ENCODE data around the gene ACLY. TPM values are rescaled to one million over a fixed set of nuclear protein-coding genes. Genes with fewer than 3 reads are reported as not detected.

Gene ACLY
- total RNA-seq (2014; rRNA removed; shearing (Covaris generic)) = 212 and 231 TPM in 2 replicates

DNA sequence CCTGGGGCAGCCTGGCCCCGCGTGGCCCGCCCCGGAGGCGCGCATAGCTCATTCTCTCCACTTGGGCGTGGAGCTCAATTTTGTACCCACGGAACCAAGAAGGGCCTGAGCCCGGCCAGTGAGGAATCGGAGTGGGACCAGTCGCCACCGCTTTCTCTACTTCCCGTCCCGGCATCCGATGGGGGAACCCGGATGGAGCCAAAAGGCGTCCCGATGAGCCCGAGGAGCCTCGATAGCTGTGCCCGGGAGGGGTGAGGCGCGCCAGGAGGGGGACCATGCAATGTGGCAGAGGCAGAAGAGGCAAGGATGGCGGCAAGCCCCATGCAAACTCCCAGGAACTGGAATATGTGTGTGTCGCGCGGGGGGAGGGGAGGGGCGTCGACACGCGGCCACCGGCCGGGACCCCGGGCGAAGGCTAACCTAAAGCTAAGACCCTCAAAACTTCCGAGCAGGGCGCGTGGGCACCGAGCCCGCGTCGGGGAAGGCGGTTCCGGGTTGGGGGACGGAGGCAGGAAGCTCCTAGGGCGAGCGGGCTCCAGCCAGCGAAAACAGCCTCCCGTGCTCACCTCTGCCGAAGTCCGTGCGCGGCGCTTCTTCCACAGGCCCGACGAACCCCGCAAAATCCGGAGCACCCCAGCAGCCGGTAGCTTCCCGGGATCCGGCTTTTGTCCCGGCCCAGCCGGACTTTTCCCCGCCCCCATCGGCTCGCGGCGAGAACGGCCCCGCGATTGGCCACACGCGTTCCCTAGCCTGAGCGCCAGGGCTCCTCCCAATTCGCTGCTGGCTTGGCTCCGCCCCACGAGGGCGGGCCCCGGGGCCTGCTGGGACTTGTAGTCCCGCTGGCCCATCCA lies at the start of gene ACLY:
TSS of gene ACLY (minus strand) at position 638 of the 851 bp plus-strand sequence. CDS start 5,078 bp downstream, outside the sequence.
- peak; percentile 95 for DNase-seq (ENCODE audit: low spot score)

DNA sequence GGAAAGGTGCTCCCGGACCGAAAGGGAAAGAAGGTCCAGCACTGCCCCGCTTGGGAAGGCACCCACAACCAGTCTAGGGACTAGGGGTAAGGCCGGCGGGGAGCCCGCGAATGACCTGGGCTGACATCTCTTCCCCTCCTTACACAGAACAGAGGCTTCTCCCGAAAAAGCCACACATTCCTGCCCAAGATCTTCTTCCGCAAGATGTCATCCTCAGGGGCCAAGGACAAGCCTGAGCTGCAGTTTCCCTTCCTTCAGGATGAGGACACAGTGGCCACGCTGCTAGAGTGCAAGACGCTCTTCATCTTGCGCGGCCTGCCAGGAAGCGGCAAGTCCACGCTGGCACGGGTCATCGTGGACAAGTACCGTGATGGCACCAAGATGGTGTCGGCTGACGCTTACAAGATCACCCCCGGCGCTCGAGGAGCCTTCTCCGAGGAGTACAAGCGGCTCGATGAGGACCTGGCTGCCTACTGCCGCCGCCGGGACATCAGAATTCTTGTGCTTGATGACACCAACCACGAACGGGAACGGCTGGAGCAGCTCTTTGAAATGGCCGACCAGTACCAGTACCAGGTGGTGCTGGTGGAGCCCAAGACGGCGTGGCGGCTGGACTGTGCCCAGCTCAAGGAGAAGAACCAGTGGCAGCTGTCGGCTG lies 49.3 kb upstream of the ACLY start:
- no peak for DNase-seq (ENCODE audit: low spot score)

- no peak for DNase-seq (ENCODE audit: low spot score)
These were observed 48.6 kb upstream of the ACLY start for GRCh38 chr17:41967141-41967920.

DNA sequence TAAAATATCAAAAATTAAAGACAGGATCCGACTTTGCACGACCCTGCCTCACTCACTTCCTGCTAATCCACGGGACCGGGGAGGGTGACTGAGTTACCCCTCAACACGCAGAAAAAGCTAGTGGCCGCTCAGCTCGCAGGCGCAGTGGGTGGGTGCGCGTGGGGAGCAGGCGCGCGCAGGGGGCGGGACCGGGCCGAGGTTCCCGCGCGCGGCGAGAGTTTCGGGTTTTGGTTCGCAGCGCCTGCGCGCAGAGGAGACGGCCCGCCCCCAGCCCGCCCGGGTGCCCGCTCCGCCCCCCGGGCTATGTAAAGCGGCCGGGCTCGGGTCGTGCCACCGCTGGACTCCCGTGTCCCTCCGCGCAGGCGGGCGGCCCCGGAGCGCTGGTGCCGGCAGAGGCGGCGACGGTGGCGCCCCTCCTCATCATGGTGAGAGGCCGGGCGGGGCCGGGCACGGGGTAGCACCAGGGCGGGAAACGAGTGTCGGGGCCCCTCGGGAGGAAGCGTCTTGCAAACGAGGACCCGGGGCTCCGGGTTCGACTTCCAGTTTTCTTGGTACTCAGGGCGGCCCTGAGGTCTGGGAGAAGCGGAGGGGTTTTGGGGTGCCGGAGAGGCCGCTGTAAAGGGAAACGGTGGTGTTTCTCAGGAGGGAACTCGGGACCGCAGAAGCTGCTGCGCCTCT lies 47.9 kb upstream of the ACLY start, which contains the start of gene CNP:
TSS of gene CNP (plus strand) at position 333 of the 678 bp plus-strand sequence. CDS start at position 423, 90 bp downstream.
- peak; percentile 78 for DNase-seq (ENCODE audit: low spot score)

DNA sequence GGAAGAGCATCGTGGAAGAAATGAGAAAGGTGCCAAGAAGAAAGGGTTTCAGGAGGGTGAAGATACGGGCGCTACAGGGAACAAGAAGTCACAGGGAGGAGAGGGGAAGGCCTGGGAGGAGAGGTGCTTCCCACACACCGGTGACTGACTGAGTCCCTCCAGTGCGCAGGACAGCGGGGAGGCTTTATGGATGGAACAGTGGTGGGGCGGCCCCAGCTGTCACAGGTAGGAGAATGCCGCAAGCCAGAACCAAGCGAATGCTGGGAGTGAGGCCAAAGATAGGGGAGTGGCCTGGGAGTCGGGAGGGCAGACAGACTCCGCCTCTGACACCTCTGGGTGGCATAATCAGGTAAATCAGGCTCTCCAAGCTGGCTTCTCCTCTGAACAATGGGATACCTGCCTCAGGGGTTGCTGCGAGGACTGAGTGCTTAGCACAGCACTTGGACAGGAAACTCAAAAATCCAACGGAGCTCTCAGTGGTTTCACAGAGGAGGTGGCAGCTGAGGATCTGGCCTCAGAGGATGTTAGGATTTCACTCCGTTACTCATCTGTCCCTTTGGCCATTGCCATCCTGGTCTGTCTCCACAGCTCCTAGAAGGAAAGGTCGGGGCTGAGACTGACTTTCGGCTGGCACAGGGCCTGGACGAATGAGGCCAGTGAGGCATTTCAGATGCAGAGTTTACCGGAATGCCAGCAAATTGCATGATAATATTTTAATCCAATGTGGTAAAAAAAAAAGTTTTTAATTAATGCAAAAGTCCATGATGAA lies 47.1 kb upstream of the ACLY start:
- DNase-seq (ENCODE audit: low spot score) = peak; percentile 55

- DNase-seq (ENCODE audit: low spot score) = peak; percentile 44
These were observed 44.1 kb upstream of the ACLY start for GRCh38 chr17:41962768-41963434.

GRCh38 chr17:41962111-41962510 lies 43.4 kb upstream of the ACLY start:
- no peak for DNase-seq (ENCODE audit: low spot score)

- DNase-seq (ENCODE audit: low spot score) = peak; percentile 74
These were observed 40.8 kb upstream of the ACLY start for GRCh38 chr17:41959336-41960095.

DNA sequence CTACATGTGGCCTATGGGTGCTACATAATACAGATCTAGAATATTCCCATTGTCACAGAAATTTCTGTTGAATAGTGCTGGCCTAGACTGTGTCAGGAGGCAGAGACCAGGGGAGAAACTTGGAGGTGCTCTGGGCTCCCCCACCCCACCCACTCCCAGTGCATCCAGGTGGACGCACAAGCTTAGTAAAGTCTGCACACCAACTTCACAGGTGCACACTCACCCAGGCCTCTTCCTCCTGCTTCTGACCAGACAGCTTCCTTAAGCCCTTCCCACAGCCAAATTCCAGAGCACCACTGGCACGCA lies 40.2 kb upstream of the ACLY start:
- no peak for DNase-seq (ENCODE audit: low spot score)

DNA sequence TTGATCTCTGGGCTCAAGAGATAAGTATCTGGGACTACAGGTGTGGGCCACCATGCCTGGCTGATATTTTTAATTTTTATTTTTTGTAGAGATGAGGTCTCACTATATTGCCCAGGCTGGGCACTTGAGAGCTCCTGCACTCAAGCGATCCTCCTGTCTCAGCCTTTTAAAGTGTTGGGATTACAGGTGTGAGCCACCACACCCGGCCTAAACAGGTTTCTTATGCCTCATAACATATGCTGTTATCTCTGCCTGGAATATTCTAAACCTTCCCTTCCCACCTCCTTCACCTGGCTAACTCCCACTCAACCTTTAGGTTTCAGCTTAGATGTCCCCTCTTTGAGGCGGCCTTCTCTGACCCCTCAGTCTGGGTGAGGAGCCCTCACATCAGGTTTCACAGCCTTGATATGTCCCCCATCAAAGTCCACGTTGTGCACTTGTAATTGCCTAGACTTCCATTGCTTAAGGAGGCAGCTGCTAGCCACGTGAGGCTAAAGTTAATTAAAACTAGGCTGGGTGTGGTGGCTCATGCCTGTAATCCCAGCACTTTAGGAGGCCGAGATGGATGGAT lies 39.2 kb upstream of the ACLY start:
- DNase-seq (ENCODE audit: low spot score) = no peak

DNA sequence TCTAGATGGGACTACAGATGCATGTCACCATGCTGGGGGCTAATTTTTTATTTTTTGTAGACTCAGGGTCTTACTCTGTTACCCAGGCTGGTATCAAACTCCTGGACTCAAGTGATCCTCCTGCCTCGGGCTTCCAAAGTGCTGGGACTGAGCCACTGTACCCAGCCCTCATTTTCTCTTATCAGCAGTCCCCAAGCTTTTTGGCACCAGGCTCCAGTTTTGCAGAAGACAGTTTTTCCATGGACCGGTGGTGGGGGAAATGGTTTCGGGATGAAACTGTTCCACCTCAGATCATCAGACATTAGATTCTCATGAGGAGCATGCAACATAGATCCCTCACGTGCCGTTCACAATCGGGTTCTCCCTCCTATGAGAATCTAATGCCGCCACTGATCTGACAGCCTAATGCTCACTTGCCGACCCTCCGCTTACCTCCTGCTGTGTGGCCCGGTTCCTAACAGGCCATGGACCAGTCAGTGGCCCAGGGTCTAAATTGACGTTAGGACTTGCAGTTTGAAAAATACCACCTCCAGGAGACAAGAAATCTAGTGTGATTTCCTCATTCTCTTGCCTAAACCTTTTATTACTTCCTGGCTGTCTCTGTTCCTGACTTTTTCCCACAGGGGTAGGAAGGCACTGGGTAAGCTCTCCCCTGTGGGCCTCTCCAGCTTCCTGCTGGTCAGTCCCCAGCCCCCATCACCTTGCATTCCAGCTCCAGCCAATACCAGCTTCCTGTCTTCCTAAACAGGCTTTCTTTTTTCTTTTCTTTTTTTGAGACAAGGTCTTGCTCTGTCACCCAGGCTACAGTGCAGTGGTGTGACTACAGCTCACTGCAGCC lies 38.5 kb upstream of the ACLY start:
- DNase-seq (ENCODE audit: low spot score) = peak; percentile 63

- no peak for DNase-seq (ENCODE audit: low spot score)
These were observed 37.8 kb upstream of the ACLY start for GRCh38 chr17:41956522-41956921.

DNA sequence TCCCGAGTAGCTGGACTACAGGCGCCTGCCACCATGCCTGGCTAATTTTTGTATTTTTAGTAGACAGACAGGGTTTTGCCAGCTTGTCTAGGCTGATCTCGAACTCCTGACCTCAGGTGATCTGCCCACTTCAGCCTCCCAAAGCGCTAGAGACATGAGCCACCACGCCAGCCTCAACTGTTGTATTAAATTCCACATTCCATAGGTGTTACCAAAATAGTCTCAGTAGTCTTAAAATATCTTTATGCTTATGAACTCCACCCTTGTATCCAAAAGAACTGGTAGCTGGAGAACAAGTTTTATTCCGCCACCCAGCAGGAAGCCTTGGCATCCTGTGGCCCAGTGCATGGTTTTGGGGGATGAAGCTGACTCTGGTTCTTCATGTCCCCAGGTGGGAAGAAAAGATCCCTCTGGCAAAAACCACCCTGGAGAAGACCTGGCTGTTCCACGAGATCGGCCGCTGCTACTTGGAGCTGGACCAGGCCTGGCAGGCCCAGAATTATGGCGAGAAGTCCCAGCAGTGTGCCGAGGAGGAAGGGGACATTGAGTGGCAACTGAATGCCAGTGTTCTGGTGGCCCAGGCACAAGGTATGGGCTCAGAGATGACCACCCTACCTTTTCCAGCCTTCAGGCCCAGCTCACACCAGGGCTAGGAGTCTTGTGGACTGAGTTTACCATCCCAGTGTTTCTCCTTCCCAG lies 30.2 kb upstream of the ACLY start:
- DNase-seq (ENCODE audit: low spot score) = no peak

- DNase-seq (ENCODE audit: low spot score) = no peak
These were observed 26.2 kb upstream of the ACLY start for GRCh38 chr17:41944943-41945342.

GRCh38 chr17:41943492-41943891 lies 24.7 kb upstream of the ACLY start:
- no peak for DNase-seq (ENCODE audit: low spot score)

- no peak for DNase-seq (ENCODE audit: low spot score)
These were observed 24.0 kb upstream of the ACLY start for GRCh38 chr17:41942626-41943373.

- DNase-seq (ENCODE audit: low spot score) = no peak
These were observed 22.4 kb upstream of the ACLY start for GRCh38 chr17:41941168-41941567.
